ENCODE data around the gene MRPL3. TPM values are rescaled to one million over a fixed set of nuclear protein-coding genes. Genes with fewer than 3 reads are reported as not detected.

MRPL3 gene
- total and polyA plus RNA-seq, 2 experiments from 2014 or later: 159 to 185 TPM

GRCh38 chr3:131530388-131530787, 27.6 kb upstream of the MRPL3 start:
- Histone ChIP-seq H3K4me1 (ENCODE audit: insufficient read depth) (peaks cover 9% of the 10 kb centered on the region), H3K9me2 (ENCODE audit: insufficient read depth) (0 out of 2 replicates have a peak, but pooled peaks cover 3% of the 10 kb centered on the region), H3F3A (replicated peaks; ENCODE audit: low read depth) (no peaks in the 10 kb centered on the region), H3K4me3 (no peak overlapping the region), H3K27ac (ENCODE audit: low read depth) (no peak overlapping the region), H3K4me2 (no peak overlapping the region), H2AFZ (no peak overlapping the region), H3K27me3 (ENCODE audit: insufficient read depth) (no peaks in the 10 kb centered on the region), H3K79me2 (replicated peaks; ENCODE audit: insufficient read depth) (no peaks in the 10 kb centered on the region), H3K36me3 (ENCODE audit: insufficient read depth) (no peaks in the 10 kb centered on the region), H4K20me1 (replicated peaks; ENCODE audit: insufficient read depth) (no peaks in the 10 kb centered on the region)
- H3K9me3 Mint-ChIP-seq: no peaks in the 10 kb centered on the region
- no peak overlapping the region for H3K27ac Mint-ChIP-seq
- H3K4me1 Mint-ChIP-seq: peaks cover 12% of the 10 kb centered on the region
- ATAC-seq: no peak
- H3K4me3 Mint-ChIP-seq: no peak overlapping the region
- DNase-seq (ENCODE audit: low spot score): no peak
- H3K36me3 Mint-ChIP-seq (ENCODE audit: low read depth): no peaks in the 10 kb centered on the region
- no peak for TF ChIP-seq CTCF (conservative IDR thresholded peaks at IDR 0.05; ENCODE audit: low read depth in 2 of 2)
- no peak for TF ChIP-seq POLR2AphosphoS5 (IDR thresholded peaks at IDR 0.05; ENCODE audit: low read depth)
- no peak for TF ChIP-seq JUNB (IDR thresholded peaks at IDR 0.05; ENCODE audit: unreplicated experiment)
- TF ChIP-seq ZNF462 (CRISPR knock-in tag; IDR thresholded peaks at IDR 0.05): no peak
- no peak for TF ChIP-seq EZH2phosphoT487 (IDR thresholded peaks at IDR 0.05; ENCODE audit: unreplicated experiment)
- no peak for TF ChIP-seq ETS1 (IDR thresholded peaks at IDR 0.05)
- TF ChIP-seq NANOG (IDR thresholded peaks at IDR 0.05; ENCODE audit: borderline replicate concordance): no peak
- no peak for TF ChIP-seq ZNF114 (CRISPR knock-in tag; IDR thresholded peaks at IDR 0.05)
- no peak for TF ChIP-seq EZH2 (IDR thresholded peaks at IDR 0.05; ENCODE audit: low read depth, unreplicated experiment)
- TF ChIP-seq REST (IDR thresholded peaks at IDR 0.05; ENCODE audit: unreplicated experiment): no peak
- no peak for TF ChIP-seq CREB1 (CRISPR knock-in tag; IDR thresholded peaks at IDR 0.05; ENCODE audit: low read depth)
- no peak for TF ChIP-seq ZNF331 (CRISPR knock-in tag; IDR thresholded peaks at IDR 0.05; ENCODE audit: low read depth)
- TF ChIP-seq STAT1 (IDR thresholded peaks at IDR 0.05; ENCODE audit: unreplicated experiment): no peak
- peaks cover 4% of the 10 kb centered on the region for H3K27me3 Mint-ChIP-seq (ENCODE audit: insufficient read depth, low read depth, poor library complexity)
